Measurements from ENCODE around the gene CLEC12A.
"Not testable (repeated sequence)": the region's sequence is repeated elsewhere in the genome, so short reads cannot be mapped to it uniquely, and the experiment has no call there.

The CLEC12A gene

DNA sequence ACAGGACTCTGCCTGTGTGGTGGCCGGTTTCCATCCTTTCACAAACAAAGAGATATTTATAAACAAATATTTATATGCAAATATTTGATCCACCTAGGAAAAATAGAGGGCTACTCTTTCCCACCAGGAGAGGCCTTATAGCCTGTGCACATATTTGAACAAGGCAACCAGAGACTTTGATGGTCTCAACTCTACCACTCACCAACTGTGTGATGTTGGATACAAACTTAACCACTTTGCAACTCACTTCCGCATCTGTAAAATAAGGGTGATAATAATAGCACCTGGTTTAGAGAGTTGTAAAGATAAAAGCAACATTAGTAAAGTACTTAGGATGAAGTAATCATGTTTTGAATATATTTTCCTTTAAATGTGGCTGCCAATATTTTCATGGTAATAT, 1.5 kb upstream of the CLEC12A start:
- DNase-seq (ENCODE audit: low read depth, low spot score) = no peak

DNA sequence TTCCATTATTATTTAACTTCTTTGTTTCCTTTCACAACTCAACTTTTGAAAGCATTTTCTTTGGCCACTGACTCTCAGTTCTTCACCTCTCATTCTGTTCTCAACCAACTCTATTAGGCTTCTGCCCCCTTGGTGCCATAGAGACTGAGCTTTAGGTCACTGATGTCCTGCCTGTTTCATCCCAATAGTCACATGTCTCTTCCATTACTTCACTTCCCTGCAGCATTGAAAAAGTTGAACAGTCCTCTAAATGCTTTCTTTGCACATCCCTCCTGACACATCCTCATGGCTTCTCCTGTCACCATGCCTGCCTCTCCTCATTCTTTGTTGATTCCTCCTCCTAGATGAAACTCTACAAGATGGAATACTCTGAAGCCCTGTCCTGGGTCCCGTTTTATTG, 2.7 kb downstream of the CLEC12A start:
- DNase-seq (ENCODE audit: low read depth, low spot score) = no peak

DNA sequence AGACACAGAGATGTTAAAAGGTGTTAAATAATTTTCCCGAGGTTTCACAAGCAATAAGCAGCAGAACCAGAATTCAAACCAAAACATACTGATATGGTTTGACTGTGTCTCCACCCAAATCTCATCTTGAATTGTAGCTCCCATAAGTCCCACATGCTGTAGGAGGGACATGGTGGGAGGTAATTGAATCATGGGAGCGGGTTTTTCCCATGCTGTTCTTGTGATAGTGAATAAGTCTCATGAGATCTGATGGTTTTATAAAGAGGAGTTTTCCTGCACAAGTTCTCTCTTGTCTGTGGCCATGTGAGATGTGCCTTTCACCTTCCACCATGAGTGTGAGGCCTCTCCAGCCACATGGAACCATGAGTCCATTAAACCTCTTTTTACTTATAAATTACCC, 3.5 kb downstream of the CLEC12A start:
- not testable (repeated sequence) for DNase-seq (ENCODE audit: low read depth, low spot score)

DNA sequence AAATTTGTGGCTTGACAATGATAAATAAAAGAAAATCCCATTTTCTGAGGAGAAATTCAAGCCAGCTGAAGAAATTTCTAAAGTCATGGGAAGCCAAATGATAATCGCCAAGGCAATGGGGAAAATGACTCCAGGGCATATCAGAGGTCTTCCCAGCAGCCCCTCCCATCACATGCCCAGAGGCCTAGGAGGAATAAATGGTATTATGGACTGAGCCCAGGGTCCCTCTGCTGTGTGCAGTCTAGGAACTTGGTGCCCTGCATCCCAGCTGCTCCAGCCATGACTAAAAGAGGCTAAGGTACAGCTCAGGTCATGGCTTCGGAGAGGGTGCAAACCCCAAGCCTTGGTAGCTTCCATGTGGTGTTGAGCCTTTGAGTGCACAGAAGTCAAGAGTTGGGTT, 4.4 kb downstream of the CLEC12A start:
- DNase-seq (ENCODE audit: low read depth, low spot score) = no peak

DNA sequence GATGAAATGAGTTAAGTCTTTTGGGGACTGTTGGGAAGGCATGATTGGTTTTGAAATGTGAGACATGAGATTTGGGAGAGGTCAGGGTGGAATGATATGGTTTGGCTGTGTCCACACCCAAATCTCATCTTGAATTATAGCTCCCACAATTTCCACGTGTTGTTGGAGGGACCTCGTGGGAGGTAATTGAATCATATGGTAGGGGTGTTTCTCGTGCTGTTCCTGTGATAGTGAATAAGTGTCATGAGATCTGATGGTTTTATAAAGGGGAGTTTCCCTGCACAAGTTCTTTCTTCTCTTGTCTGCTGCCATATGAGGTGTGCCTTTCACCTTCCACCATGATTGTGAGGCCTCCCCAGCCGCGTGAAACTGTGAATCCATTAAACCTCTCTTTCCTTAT, 5.4 kb downstream of the CLEC12A start:
- not testable (repeated sequence) for DNase-seq (ENCODE audit: low read depth, low spot score)

DNA sequence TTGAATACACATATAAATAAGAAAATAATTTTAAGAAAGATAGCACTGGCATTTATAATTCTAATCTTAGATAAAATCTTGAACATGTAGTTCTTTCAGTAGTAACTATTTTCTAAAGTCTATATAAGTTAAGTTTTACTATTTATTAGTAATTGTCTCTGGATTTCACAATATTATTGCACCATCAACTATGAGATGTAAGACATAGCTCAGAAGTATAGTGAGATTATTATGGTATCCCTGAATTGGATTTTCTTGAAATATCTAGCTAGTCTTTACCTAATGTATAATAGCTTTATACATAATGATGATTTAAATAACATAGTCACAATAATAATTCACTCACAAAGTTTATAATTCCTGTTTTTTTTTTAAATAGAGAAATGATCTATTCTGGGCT, 6.7 kb downstream of the CLEC12A start:
- no peak for DNase-seq (ENCODE audit: low read depth, low spot score)

DNA sequence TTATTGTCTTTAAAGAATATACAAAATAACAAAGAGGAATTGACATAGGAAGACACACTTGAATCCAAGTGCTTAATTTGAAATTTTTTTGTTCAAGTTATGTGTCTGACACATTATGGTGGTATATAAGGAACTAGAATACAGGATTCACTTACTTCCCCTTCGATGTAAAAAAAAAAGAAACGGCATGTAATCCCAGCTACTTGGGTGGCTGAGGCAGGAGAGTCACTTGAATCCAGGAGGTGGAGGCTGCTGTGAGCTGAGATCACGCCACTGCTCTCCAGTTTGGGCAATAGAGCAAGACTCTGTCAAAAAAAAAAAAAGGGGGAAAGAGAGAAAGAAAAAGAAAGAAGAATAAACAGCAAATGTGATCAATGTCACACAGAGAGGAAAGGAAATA, 8.9 kb downstream of the CLEC12A start:
- no peak for DNase-seq (ENCODE audit: low read depth, low spot score)

DNA sequence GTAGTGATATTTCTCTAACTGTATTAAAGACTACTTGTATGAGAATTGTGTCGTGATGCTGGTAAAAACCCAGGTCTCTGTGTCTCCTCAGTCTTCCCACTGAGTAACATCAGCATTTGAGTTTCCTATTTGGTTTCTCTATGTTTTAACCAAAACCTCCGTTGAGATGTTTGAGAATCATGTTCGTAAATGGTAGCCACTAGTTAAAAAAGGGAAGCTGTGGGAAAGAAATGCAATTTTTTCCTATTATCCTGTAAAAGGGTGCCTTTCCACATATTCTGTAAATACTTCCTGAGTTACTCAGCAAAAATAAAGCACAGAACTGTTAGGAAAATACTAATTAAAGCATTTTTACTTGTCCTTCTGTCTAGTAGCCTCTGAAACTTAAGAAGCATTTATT, 20.7 kb downstream of the CLEC12A start:
- DNase-seq (ENCODE audit: low read depth, low spot score) = no peak

DNA sequence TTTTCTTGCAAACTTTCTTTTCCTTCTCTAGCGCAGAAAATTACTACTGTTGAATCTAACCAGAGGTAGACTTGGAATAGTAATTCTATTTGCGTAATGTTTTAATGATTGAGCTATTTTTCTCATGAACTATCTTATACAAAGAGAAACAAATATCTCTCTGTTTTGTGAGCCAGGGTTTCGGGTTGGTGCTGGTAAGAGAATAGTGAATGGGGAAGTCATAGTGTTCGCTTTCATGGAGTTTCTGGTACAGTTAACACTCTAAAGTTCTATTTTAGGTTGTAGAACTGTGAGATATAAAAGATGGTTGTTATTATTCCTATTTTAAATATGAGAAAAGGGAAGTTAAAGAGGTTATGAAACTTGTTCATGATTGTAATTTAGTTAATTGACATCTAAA, 21.1 kb downstream of the CLEC12A start:
- no peak for DNase-seq (ENCODE audit: low read depth, low spot score)

DNA sequence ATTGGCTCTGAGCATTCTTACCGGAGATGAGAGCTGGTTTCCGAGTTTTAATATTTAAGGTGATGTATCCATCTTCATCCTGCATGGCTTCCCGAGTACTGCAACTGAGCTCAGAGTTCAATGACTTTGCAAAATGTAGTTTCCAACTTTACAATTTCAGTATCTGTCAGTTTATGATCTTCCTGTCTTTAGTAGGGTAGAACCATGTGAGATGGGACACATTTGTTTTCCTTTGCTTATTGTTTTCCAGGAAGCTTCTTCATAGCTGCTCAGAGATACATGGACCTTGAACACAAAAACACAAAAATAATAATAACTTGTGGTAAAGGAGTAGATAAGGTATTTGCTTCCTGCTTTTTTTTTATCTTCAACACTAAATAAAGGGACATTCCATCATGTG, 27.8 kb downstream of the CLEC12A start, which contains the start of gene CLEC1B:
TSS of gene CLEC1B (minus strand) at position 106 of the 400 bp plus-strand sequence. CDS start at position 85, 21 bp downstream.
- no peak for DNase-seq (ENCODE audit: low read depth, low spot score)

DNA sequence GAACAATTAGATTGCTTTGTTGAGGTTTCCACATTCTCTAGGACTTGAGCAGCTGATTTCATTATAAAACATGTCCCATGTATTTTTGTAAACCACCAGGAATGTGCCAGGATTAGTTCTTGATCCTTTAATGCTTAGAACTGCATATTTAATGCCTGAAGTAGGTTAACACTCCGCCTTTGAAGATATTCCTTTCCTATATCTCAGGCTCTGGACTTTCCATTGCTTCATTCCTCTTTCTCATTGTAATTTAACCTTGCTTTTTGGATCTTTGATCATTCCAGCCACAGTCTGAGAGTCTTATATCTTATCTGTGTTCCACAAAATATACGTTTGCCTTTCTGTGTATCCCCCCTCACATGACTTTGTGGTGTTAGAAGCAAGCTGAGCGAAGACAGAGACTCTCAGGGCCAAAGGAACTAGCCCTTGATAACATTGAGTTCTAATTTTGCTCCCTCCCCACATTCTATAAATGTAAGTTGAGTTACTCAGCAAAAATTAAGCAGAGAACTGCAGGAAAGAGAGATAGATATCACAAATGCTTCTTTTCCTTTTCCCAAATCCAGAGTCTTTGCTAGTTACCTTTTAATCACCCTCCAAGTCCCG, 30.1 kb downstream of the CLEC12A start:
- no peak for DNase-seq (ENCODE audit: low read depth, low spot score)

DNA sequence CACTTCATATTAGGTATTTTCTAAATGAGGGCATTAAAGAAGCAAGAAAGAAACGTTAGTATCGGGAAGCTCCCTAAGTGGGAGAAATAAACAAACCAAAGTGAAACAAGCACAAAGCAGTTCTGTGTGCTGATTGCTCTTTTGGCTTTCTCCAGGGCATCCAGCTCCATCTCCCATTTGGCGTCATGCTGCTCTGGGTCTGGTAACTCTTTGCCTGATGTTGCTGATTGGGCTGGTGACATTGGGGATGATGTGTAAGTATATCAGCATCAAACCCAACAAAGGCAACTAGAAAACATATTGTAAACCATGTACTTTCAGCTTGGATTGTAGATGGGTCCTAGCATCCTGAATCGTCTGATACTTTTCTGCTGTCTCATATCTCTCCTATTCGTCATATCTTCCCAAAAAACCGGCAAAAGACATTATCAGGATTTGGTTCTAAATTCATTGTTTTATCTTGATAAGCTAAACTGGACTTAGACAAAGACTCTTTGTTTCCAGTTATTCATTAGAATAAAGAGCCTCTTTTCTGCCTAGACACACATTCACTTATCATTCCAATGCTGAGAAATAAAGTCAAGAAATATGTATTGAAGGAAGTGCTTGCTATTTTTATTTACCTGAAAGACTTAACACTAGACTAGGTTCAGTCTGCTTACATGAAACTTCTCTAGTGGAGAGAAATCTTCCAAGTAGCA, 41.6 kb downstream of the CLEC12A start:
- DNase-seq (ENCODE audit: low read depth, low spot score) = no peak

DNA sequence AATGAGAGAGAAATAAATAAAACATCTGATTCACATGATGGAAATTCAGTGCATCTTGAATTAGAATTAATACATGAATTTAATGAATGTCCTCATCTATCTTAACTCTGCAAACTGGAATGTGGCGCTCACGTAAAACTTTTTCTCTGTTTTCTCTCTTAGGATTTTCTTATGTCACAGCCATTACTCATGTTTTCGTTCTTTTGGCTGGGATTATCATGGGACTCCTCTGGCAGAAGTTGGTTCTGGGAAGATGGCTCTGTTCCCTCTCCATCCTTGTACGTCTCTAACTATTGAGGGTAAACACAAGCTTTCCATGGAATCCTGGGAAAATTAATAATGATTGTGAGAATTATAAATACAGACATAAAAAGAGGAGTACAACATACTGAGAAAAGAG, 44.2 kb downstream of the CLEC12A start:
- no peak for DNase-seq (ENCODE audit: low read depth, low spot score)

DNA sequence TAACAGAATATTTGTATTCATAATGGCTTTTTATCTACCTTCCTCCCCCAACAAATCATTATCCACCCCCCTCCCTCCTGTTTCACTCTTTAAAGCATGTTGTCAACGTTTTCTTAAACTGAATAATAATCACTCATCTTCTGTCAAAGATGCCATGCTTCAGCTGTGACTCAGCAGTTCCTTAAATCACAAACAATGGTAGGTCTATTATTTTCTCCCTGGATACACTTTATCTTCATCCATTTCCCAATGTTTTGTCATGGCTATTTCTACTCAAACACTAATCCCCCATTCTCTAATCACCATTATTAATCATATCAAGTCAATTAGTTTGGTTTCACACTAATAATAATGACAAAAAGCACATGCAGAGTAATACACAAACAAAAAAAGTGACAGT, 45.7 kb downstream of the CLEC12A start:
- DNase-seq (ENCODE audit: low read depth, low spot score) = no peak

DNA sequence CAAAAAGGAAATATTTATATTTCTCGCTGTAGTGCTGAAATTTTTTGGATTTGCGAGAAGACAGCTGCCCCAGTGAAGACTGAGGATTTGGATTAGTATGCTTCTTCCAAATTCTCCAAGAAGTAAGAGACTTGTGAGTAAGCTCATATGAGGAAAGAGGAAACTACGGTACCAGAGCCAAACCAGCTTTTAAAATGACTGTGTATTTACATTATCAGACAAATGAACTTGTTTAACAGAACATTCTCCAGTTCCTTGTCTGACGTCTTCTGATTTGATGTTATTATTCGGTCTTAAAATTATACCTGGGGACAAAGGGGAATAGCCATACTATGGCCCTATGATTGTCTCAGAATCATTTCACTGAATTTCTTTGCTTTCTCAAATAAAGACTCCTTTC, 47.2 kb downstream of the CLEC12A start:
- no peak for DNase-seq (ENCODE audit: low read depth, low spot score)

DNA sequence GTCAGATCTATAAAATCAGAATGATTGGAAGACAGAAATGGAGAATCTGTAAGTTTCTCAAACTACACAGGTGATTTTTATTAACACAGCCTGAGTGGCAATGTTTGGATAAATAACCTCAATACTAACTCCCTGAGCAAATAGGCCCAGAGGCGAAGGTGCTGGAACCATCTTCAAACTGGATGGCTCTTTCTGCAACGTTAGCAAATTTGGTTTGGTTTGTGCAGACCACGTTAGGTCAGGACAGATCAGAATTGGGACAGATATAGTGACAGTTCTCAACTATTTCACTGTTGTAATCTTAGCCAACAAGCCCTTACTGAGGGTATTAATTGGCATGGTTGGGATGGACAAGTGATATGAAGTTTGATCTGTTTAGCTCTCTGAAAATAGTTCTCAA, 50.1 kb downstream of the CLEC12A start:
- no peak for DNase-seq (ENCODE audit: low read depth, low spot score)

DNA sequence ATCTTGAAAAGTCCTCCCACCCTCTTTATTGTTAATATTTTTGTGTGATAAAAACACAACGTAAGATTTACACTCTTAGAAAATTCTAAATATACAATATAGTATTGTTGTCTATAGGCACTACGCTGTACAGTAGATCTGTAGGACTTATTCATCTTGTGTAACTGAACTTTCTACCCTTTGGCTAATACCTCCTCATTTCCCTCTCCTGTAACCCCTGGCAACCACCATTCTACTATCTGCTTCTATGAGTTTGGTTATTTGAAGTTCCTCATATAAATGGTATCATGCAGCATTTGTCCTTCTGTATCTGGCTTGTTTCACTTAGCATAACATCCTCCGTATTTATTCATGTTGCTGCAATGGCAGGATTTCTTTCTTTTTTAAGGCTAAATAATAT, 54.0 kb downstream of the CLEC12A start:
- DNase-seq (ENCODE audit: low read depth, low spot score) = no peak

DNA sequence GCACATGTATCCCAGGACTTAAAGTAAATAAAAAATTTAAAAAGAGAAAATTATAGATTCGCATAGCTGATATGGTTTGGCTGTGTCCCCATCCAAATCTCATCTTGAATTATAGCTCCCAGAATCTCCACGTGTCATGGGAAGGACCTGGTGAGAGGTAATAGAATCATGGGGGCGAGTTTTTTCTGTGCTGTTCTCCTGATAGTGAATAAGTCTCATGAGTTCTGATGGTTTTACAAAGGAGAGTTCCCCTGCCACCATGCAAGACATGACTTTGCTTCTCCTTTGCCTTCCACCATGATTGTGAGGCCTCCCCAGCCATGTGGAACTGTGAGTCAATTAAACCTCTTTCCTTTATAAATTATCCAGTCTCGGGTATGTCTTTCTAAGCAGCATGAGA, 55.5 kb downstream of the CLEC12A start:
- DNase-seq (ENCODE audit: low read depth, low spot score) = not testable (repeated sequence)

DNA sequence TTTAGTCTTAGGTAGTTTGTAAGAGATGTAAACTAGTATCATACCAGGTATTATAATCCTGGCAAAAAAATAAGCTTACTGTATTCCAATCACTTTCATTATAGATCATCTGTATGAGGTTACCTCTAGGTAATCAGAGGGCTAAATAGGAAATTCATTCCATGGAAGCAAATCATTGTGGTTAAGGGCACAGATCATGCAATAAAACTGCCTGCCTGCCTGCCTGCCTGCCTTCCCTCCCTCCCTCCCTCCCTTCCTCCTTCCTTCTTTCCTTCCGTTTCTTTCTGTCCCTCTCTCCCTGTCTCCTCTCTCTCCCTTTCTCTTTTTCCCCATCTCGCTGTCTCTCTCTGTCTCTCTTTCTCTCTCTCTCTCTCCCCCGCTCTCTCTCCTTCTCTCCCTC, 56.1 kb downstream of the CLEC12A start:
- no peak for DNase-seq (ENCODE audit: low read depth, low spot score)

DNA sequence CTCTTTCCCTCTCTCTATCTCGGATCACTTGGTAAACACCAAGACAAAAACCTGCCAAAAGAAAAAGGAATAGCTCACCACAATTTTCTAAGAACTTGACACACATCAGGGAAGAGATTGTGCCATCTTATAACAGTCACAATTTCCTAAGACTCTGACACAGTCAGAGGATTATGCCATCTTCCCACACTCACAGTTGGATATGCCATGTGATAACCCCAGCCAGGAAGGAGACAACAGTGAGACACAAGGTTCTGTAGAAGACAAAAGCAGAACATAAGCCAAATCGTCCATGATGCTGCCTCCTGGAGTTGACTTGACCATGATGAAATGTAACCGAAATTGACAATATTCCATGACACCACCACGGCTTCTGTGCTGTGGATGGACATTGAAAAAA, 56.5 kb downstream of the CLEC12A start:
- no peak for DNase-seq (ENCODE audit: low read depth, low spot score)

DNA sequence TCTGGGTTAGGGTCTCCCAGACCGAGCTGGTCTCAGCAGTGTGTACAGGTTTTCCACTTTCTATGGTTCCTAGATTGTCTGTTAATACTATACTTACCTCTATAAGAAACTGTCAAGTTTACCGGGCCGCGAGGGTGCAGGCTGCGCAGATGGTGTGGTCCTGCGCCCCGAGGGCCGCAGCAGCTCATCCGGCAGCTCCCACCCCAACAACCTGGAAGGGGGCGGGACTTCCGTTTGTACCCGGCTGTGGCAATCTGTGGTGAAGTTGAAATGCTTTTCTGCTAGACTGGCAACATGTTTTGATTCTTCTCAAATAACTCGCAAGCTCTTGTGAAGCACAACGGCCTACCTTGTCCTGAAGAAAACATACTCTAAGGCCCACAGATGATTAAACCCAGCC, 59.2 kb downstream of the CLEC12A start, which contains the start of gene CLEC9A:
TSS of gene CLEC9A (plus strand) at position 237 of the 400 bp plus-strand sequence. CDS start 22,006 bp downstream, outside the sequence.
- no peak for DNase-seq (ENCODE audit: low read depth, low spot score)

DNA sequence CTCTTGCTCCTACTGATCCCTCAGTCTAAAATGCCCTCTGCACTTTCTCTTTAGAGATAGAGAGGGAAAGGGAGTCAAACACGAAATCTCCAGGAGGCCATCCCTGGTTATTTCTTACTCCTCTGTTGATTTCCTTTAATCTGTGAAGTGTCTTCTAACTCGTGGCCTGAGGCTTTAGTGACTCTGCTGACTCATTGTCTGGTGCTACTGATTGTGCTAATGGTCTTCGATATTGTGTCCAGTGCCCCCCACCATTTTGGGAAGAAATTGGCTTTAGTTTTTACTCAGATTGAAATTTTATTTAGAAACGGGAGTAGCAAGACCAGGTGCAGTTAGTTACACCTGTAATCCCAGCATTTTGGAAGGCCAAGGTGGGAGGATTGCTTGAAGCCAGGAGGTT, 60.1 kb downstream of the CLEC12A start:
- no peak for DNase-seq (ENCODE audit: low read depth, low spot score)

DNA sequence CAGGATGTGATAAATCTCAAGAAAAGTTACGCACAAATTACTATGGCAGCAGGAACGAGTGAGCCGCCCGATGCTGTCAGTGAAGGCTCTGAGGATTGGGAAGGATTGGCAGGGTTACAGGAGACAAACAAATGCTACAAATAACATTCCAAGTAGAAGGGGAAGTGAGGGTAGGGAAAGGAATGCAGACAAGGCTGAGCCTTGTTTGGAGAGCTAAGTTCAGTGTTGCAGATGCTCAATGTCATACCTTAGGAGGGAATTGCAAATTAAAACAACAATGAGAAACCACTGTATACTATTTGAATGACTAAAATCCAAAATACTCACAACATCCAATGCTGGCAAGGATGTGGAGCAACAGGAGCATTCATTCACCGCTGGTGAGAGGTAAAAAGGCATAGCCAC, 60.6 kb downstream of the CLEC12A start:
- DNase-seq (ENCODE audit: low read depth, low spot score) = no peak

Data from activated CD4-positive, CD25-positive, alpha-beta regulatory T cell treated with anti-CD3 and anti-CD28 coated beads, Interleukin-2, amount 50 U/mL, for 16 hours (primary cell).